HG02852 (cell line): ENCODE measurements around the gene SLC26A3.
A peak's percentile ranks its signal among the peaks of the same experiment; 100 is the strongest.

Experiments
- ATAC-seq: cut with Tn5 transposase; IDR thresholded peaks from one replicate; pipeline ENCODE4 v1.9.1; 2021; ENCODE audit warnings: mild to moderate bottlenecking, moderate library complexity; ENCODE audit not compliant: unreplicated experiment

SLC26A3 gene

GRCh38 chr7:107754642-107755041, 48.4 kb downstream of the SLC26A3 start:
- no peak for ATAC-seq

GRCh38 chr7:107751113-107751512, 51.9 kb downstream of the SLC26A3 start:
- no peak for ATAC-seq

GRCh38 chr7:107746006-107746405, 57.0 kb downstream of the SLC26A3 start:
- ATAC-seq = no peak

- ATAC-seq = peak; percentile 33
Measured at GRCh38 chr7:107744345-107744750, 58.7 kb downstream of the SLC26A3 start.

- ATAC-seq = peak; percentile 86
Measured at GRCh38 chr7:107743567-107744344, 59.3 kb downstream of the SLC26A3 start, which contains the start of gene CBLL1. Gene CBLL1, plus strand, starts transcription at chr7:107744142. Its CDS starts 22 bp downstream, at chr7:107744164.

- peak; percentile 37 for ATAC-seq
Measured at GRCh38 chr7:107742678-107743566, 60.1 kb downstream of the SLC26A3 start.

- ATAC-seq = no peak
Measured at GRCh38 chr7:107728276-107728675, 74.7 kb downstream of the SLC26A3 start.

- ATAC-seq = no peak
Measured at GRCh38 chr7:107726356-107727130, 76.5 kb downstream of the SLC26A3 start.

- no peak for ATAC-seq
Measured at GRCh38 chr7:107725138-107725740, 77.8 kb downstream of the SLC26A3 start.

- no peak for ATAC-seq
Measured at GRCh38 chr7:107723255-107723654, 79.8 kb downstream of the SLC26A3 start.

- no peak for ATAC-seq
Measured at GRCh38 chr7:107721286-107721685, 81.7 kb downstream of the SLC26A3 start.

- ATAC-seq = no peak
Measured at GRCh38 chr7:107718456-107719193, 84.4 kb downstream of the SLC26A3 start.

- ATAC-seq = no peak
Measured at GRCh38 chr7:107715531-107715930, 87.5 kb downstream of the SLC26A3 start.
